Right lobe of liver (tissue), 6 donors: ENCODE data around the gene CAMTA1. TPM values are rescaled to one million over a fixed set of nuclear protein-coding genes. Genes with fewer than 3 reads are reported as not detected.

Experiments
- ATAC-seq, 4 donors: fragments of 200-7000 bp; cut with Tn5 transposase; one replicate each; pipeline ENCODE4 v1.9.1; 2020; ENCODE audit warnings: mild to moderate bottlenecking in 4 of 4, moderate library complexity in 4 of 4
- DNase-seq, 3 donors: peaks; one replicate each; pipeline ENCODE4 v3.0.0-alpha.2; 2020
- H3K27ac ChIP-seq, 3 donors: fragments of 200-600 bp; one replicate each; pipeline ENCODE4 v1.8.0; 2022
- H3K27me3 ChIP-seq, 2 donors: fragments of 200-600 bp; one replicate each; pipeline ENCODE4 v1.8.0; 2022
- H3K36me3 ChIP-seq, 4 donors: fragments of 200-600 bp; sonication (generic) in 1 of 4; one replicate each; pipeline versions ENCODE4 v1.5.1 to v1.8.0; 2017 to 2022; ENCODE audit warnings: control low read depth in 1 of 4
- H3K4me1 ChIP-seq, 4 donors: fragments of 200-600 bp; sonication (generic) in 1 of 4; one replicate each; pipeline versions ENCODE4 v1.5.1 to v1.8.0; 2017 to 2022; ENCODE audit warnings: control low read depth in 1 of 4
- H3K4me3 ChIP-seq, 3 donors: fragments of 200-600 bp; one replicate each; pipeline ENCODE4 v1.8.0; 2022
- H3K9me3 ChIP-seq, 4 donors: fragments of 200-600 bp; sonication (generic) in 1 of 4; one replicate each; pipeline versions ENCODE4 v1.5.1 to v1.8.0; 2017 to 2022; ENCODE audit warnings: control low read depth in 1 of 4
- POLR2A ChIP-seq: fragments of 450-650 bp; IDR thresholded peaks from one replicate; pipeline ENCODE4 v1.6.1; 2017; ENCODE audit warnings: antibody characterized with exemption, mild to moderate bottlenecking
- WGBS: methylation state at CpG from one replicate; pipeline ENCODE4 v1.1.6; 2018; ENCODE audit warnings: low coverage, low lambda C conversion rate; ENCODE audit not compliant: insufficient coverage; ENCODE audit errors: missing lambda C conversion rate; 5-methylcytosine and 5-hydroxymethylcytosine counted together
- intact Hi-C, 2 donors: fragments of 100-400 bp; cut with DNase I; formaldehyde crosslinking; loops; one replicate each; pipeline versions ENCODE4 v1.11.2 to v1.14.1; 2022
- total RNA-seq, 6 experiments: library from RNA; depleted of rRNA in 2 of 6; stranded (reverse); fragments of >200 nt in 2 of 6; fragmentation: NEBNext Ultra II Directional in 3 of 6; extraction: Animal tissue kit (Norgen Biotek cat#: 25700) in 3 of 6; gene quantifications; one replicate each; pipeline versions ENCODE4 v1.1.0 to v1.2.4, GENCODE V29; 2016 to 2023
- TF ChIP-seq, protein P1 (sequence below), 4 donors: fragments of 200-600 bp in 3 of 4; fragments of 450-650 bp in 1 of 4; IDR thresholded peaks; one replicate each; pipeline versions ENCODE4 v1.5.1 to v1.8.0; 2016 to 2022; ENCODE audit warnings: antibody characterized with exemption in 4 of 4, mild to moderate bottlenecking in 2 of 4
- donor health status: DM: no; HTN: yes; CAD: no.
- donor health status: DM: no; HTN: no; CAD: no.
- donor health status: DM: no; HTN: no; CAD: no.
- donor health status: DM: no; HTN: yes; CAD: no.
- donor health status: DM: no; HTN: yes; CAD: no.

Gene CAMTA1
- total RNA-seq, 6 experiments from 2014 or later: 32.3 to 49.4 (median 37.2) TPM

DNA sequence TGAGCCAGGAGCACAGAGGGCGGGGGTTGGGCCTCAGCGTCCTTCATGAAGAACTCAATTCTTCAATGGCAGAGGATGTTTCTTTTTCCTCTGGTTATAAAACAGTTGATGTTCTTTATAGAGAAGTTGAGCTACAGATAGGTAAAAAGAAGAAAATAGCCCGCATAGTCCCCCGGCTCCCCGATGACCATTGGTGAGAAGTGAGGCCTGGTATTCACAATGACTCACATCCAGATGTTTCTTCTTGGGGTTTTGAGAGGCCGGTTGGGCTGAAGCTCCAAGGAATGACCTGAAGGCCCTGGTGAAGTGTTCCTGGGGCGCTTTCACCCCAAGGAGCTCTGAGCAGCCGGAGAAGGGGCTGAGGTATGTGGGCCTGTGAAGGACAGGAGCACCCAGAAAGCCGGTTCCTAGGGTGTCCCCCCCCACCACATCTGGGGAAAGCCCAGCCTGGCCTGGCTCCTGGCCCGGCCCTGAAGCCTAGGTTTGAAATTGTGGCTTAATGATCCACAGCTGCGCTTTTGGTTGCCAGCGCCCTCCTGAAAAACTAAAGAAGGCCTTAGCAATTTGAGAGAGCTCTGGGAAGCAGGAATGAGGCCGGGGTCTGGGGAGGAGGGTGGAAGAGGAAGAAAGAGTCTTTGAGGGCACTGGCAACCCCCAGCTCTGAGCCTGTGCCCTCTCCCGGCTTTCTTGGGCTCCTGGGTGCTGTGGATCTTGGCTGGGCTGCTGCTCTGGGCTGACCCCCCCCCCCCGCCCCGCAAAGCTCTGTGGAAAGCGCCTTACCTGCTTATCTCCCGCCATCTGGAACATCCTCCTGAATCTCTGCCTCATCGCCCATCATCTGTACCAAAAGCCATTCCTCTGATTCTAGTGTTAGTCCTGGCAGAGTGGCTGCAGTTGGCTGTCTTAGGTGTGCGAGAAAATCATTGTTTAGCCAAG, 444.7 kb downstream of the CAMTA1 start:
- H3K27ac ChIP-seq: no peak overlapping the region
- H3K9me3 ChIP-seq: no peaks in the 10 kb centered on the region
- 85% methylated on average over 8 of the region's 20 CpGs for WGBS
- no peak overlapping the region for H3K4me3 ChIP-seq
- no peaks in the 10 kb centered on the region for H3K36me3 ChIP-seq
- H3K4me1 ChIP-seq: no peaks in the 10 kb centered on the region
- TF ChIP-seq, protein P1, sequence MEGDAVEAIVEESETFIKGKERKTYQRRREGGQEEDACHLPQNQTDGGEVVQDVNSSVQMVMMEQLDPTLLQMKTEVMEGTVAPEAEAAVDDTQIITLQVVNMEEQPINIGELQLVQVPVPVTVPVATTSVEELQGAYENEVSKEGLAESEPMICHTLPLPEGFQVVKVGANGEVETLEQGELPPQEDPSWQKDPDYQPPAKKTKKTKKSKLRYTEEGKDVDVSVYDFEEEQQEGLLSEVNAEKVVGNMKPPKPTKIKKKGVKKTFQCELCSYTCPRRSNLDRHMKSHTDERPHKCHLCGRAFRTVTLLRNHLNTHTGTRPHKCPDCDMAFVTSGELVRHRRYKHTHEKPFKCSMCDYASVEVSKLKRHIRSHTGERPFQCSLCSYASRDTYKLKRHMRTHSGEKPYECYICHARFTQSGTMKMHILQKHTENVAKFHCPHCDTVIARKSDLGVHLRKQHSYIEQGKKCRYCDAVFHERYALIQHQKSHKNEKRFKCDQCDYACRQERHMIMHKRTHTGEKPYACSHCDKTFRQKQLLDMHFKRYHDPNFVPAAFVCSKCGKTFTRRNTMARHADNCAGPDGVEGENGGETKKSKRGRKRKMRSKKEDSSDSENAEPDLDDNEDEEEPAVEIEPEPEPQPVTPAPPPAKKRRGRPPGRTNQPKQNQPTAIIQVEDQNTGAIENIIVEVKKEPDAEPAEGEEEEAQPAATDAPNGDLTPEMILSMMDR (IDR thresholded peaks at IDR 0.05): no peak
- no peak for TF ChIP-seq POLR2A
- H3K27me3 ChIP-seq: no peaks in the 10 kb centered on the region
- intact Hi-C loops: loop anchor here (10.0 kb wide), 1 partner anchor 415 kb away; no protein-coding TSS in a partner anchor
- ATAC-seq: no peak
- no peak for DNase-seq

DNA sequence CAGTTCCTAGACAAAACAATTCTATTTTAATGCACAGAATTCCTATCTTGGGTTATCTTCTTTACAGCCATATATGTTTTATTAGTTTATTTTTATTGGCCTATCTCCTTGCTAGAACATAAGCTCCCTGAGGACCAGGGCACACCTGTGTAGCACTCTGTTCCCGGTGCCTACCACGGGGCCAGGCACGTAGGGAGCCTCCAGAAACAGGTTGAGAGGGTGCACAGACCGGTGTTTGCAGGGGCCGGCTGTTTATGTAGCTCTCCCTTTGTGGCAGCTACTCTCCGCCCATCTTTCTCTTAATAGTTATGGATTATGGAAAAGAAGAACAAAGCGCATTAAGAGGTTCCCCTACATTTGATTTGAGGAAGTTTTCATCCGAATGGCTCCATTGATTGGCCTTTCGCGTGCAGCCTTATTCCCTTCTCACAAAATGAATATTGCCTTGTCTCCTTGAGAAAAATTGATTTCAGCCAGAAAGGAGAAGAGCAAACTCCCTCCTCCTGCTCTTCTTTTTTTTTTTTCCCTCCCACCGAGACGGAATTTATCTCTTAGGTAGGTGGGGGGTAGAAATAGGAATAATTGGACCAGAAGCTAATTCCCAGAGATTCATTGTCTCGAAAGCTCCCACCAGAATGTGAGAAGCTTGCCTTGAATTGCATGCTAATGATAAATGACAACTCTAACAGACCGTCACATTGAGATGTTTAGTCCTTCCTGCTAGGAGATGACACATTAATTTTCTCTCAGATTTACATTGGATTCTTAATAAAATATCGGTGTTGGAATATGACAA, 447.4 kb downstream of the CAMTA1 start:
- H3K9me3 ChIP-seq: no peaks in the 10 kb centered on the region
- DNase-seq (no peak), ATAC-seq (no peak)
- no peaks in the 10 kb centered on the region for H3K4me1 ChIP-seq
- no peak overlapping the region for H3K4me3 ChIP-seq
- TF ChIP-seq, protein P1 (IDR thresholded peaks at IDR 0.05): no peak
- no peak for TF ChIP-seq POLR2A
- no peaks in the 10 kb centered on the region for H3K36me3 ChIP-seq
- H3K27me3 ChIP-seq: no peaks in the 10 kb centered on the region
- intact Hi-C loops: no loop called here
- no peak overlapping the region for H3K27ac ChIP-seq
- 79% methylated on average over 10 of the region's 15 CpGs for WGBS

DNA sequence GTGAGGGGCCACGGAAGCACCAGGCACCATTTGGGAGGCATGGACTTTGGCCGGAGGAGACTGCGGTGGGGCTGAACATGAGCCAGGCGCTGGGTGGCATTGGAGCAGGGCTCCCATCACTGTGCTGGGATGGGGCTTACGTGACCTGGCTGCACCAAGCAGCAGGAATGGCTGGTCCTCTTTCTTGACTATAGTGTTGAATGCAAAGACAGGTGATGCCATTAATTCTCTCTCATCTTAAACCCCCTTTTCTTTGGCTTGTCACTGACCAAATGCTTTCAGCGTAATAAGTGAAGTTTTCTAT, 447.9 kb downstream of the CAMTA1 start:
- H3K36me3 ChIP-seq: no peaks in the 10 kb centered on the region
- H3K27me3 ChIP-seq: no peaks in the 10 kb centered on the region
- no peak for TF ChIP-seq POLR2A
- TF ChIP-seq, protein P1 (IDR thresholded peaks at IDR 0.05): no peak
- ATAC-seq (no peak), DNase-seq (no peak)
- H3K27ac ChIP-seq: no peak overlapping the region
- no peaks in the 10 kb centered on the region for H3K9me3 ChIP-seq
- 81% methylated on average over 4 of the region's 6 CpGs for whole genome bisulfite sequencing
- no peaks in the 10 kb centered on the region for H3K4me1 ChIP-seq
- H3K4me3 ChIP-seq: no peak overlapping the region
- intact Hi-C loops: no loop called here

DNA sequence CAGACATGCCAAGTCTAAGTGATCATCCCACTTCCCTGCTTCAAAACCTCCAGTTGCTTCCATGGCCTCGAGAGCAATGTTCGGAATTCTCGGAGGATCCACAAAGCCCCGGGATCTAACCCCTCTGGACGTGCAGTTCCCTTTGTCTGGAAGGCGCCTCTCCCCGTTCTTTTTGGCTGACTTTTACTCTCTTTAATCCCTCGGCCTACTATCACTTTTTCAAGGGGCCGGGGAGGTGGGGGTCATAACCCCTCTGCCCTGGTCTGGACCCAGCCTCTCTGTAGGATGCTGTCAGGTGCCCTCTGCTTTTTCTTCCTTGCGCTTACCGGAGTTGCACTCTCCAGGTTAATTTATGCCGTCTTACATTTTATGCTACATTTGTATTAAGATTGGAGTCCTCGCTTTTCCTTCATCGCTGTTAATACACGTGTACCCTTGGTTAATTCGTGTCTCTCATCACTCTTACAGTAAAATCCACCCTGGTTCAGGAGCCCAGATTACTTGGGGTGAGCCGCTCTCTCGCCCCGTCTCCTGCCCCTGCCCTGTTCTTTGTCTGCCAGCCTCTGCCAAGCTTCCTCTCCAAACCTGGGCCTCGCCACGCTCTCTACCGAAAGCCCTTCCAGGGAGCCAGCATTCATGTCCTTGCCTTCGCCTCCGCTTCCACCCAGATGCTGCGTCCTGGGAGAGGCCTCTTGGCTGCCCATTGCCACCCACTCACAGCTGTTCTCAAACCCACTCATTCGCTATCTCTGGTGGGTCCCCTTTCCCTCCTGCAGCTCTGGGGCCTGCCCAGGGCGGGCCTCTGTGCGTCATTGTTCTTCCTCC, 448.6 kb downstream of the CAMTA1 start:
- intact Hi-C loops: no loop called here
- DNase-seq (no peak), ATAC-seq (no peak)
- H3K27ac ChIP-seq: no peak overlapping the region
- TF ChIP-seq, protein P1 (IDR thresholded peaks at IDR 0.05): no peak
- TF ChIP-seq POLR2A: no peak
- H3K4me1 ChIP-seq: no peaks in the 10 kb centered on the region
- 88% methylated on average over 19 of the region's 28 CpGs for WGBS
- no peaks in the 10 kb centered on the region for H3K9me3 ChIP-seq
- no peaks in the 10 kb centered on the region for H3K36me3 ChIP-seq
- no peak overlapping the region for H3K4me3 ChIP-seq
- no peaks in the 10 kb centered on the region for H3K27me3 ChIP-seq
